HepG2 (cell line): ENCODE measurements around the gene TNK1. TPM values are rescaled to one million over a fixed set of nuclear protein-coding genes. Genes with fewer than 3 reads are reported as not detected.
A peak's percentile ranks its signal among the peaks of the same experiment; 100 is the strongest.

Experiments used
- BRCA1 ChIP-seq: sonication (generic); formaldehyde crosslinking; IDR thresholded peaks from 2 replicates; pipeline ENCODE4 v1.4.0; 2020; ENCODE audit warnings: missing genetic modification reagents
- ELF3 ChIP-seq: IDR thresholded peaks from 2 replicates; pipeline ENCODE4 v1.6.1; 2016; ENCODE audit warnings: missing genetic modification reagents, missing compliant biosample characterization
- ESRRA ChIP-seq: sonication (generic); formaldehyde crosslinking; IDR thresholded peaks from 2 replicates; pipeline ENCODE4 v1.5.1; 2020; ENCODE audit warnings: mild to moderate bottlenecking, low read depth, missing genetic modification reagents
- FOXO1 ChIP-seq: sonication (generic); formaldehyde crosslinking; IDR thresholded peaks from 2 replicates; pipeline ENCODE4 v1.4.0; 2020; ENCODE audit warnings: missing genetic modification reagents
- PHF20 ChIP-seq: sonication (generic); formaldehyde crosslinking; IDR thresholded peaks from 2 replicates; pipeline ENCODE4 v1.5.0; 2020; ENCODE audit warnings: mild to moderate bottlenecking, missing genetic modification reagents
- PLRG1 ChIP-seq: fragments of 450-650 bp; conservative IDR thresholded peaks from 2 replicates; pipeline ENCODE4 v1.6.1; 2016
- REPIN1 ChIP-seq: sonication (generic); formaldehyde crosslinking; IDR thresholded peaks from 2 replicates; pipeline ENCODE4 v1.8.0; 2022; ENCODE audit warnings: missing genetic modification reagents, low read depth, mild to moderate bottlenecking, borderline replicate concordance
- SNAI1 ChIP-seq: sonication (generic); formaldehyde crosslinking; IDR thresholded peaks from 2 replicates; pipeline ENCODE4 v1.5.0; 2020; ENCODE audit warnings: mild to moderate bottlenecking, missing genetic modification reagents, borderline replicate concordance
- SP2 ChIP-seq: sonication (generic); formaldehyde crosslinking; IDR thresholded peaks from 2 replicates; pipeline ENCODE4 v1.5.1; 2020; ENCODE audit warnings: mild to moderate bottlenecking, missing genetic modification reagents
- XRCC5 ChIP-seq: fragments of 200-400 bp; formaldehyde crosslinking; optimal IDR thresholded peaks from 2 replicates; pipeline ENCODE3; 2017; ENCODE audit warnings: mild to moderate bottlenecking, low read length
- YEATS2 ChIP-seq: sonication (generic); formaldehyde crosslinking; IDR thresholded peaks from 2 replicates; pipeline ENCODE4 v1.4.0; 2020; ENCODE audit warnings: missing genetic modification reagents, borderline replicate concordance
- ZNF703 ChIP-seq: sonication (generic); formaldehyde crosslinking; IDR thresholded peaks from 2 replicates; pipeline ENCODE4 v1.5.1; 2020; ENCODE audit warnings: missing genetic modification reagents, mild to moderate bottlenecking, moderate library complexity, borderline replicate concordance
- ZNF709 ChIP-seq: sonication (generic); formaldehyde crosslinking; IDR thresholded peaks from 2 replicates; pipeline ENCODE4 v1.5.0; 2020; ENCODE audit warnings: mild to moderate bottlenecking, missing genetic modification reagents
- polyA plus RNA-seq, 8 experiments: library from polyadenylated mRNA; depleted of rRNA in 3 of 8; stranded (reverse) in 7 of 8; unstranded in 1 of 8; fragments of >200 nt; fragmentation: Illumina TruSeq in 4 of 8; extraction: Trizol in 4 of 8; gene quantifications; 2 replicates each; pipeline versions ENCODE4 v1.2.1 to v1.2.3, GENCODE V29; 2011 to 2016; ENCODE audit warnings: low read depth in 4 of 8, missing spikeins in 1 of 8, mixed read lengths in 1 of 8; ENCODE audit not compliant: insufficient read depth in 1 of 8
- total RNA-seq, 5 experiments: library from RNA; depleted of rRNA; stranded (reverse); fragments of >200 nt; fragmentation: Illumina TruSeq; extraction: Trizol; gene quantifications; 2 replicates each; pipeline ENCODE4 v1.2.3, GENCODE V29; 2016; ENCODE audit warnings: low read depth in 1 of 5
- TF ChIP-seq, protein P1 (sequence below): fragments of 450-650 bp; IDR thresholded peaks from 2 replicates; pipeline ENCODE4 v1.6.1; 2017; ENCODE audit warnings: mild to moderate bottlenecking
- TF ChIP-seq, protein P2 (sequence below): sonication (generic); formaldehyde crosslinking; IDR thresholded peaks from 2 replicates; pipeline ENCODE4 v1.9.0; 2022; ENCODE audit warnings: low read depth, missing genetic modification reagents
- TF ChIP-seq, protein P3 (sequence below): IDR thresholded peaks from 2 replicates; pipeline ENCODE4 v1.6.1; 2012; ENCODE audit warnings: inconsistent platforms

Gene TNK1
- total and polyA plus RNA-seq, 2 of the 13 experiments (the other 11 are each of a cell fraction or from before 2014, with no cell fraction given): 2.0 to 3.5 TPM

DNA sequence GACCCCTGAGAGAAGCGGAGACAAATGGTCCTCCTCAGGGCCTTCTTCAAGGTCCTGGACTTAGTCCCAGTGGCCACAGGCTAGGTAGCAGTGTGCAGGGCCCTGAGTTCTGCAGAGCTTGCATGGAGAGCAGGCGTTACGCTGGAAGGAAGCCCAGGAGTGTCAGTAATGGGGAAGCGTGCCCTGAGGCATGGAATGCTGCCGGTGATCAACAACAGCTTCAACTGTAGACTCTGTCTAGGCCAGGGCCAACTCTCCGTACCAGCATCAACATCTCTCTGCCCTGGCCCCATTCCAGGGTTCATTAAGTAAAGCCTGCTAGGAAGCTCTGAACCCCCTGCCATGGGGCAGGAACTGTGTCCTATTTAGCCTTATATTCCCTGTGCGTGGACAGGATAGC lies 568 bp upstream of the TNK1 start (continued):
- TF ChIP-seq FOXO1 (no peak), BRCA1 (CRISPR knock-in tag) (no peak), ZNF703 (no peak), PLRG1 (no peak), ESRRA (CRISPR knock-in tag) (no peak), ELF3 (CRISPR knock-in tag) (no peak), ZNF709 (CRISPR knock-in tag) (no peak), XRCC5 (no peak), YEATS2 (CRISPR knock-in tag) (no peak), PHF20 (no peak), REPIN1 (CRISPR knock-in tag) (no peak), SP2 (CRISPR knock-in tag) (no peak), SNAI1 (CRISPR knock-in tag) (no peak)
- TF ChIP-seq, protein P1, sequence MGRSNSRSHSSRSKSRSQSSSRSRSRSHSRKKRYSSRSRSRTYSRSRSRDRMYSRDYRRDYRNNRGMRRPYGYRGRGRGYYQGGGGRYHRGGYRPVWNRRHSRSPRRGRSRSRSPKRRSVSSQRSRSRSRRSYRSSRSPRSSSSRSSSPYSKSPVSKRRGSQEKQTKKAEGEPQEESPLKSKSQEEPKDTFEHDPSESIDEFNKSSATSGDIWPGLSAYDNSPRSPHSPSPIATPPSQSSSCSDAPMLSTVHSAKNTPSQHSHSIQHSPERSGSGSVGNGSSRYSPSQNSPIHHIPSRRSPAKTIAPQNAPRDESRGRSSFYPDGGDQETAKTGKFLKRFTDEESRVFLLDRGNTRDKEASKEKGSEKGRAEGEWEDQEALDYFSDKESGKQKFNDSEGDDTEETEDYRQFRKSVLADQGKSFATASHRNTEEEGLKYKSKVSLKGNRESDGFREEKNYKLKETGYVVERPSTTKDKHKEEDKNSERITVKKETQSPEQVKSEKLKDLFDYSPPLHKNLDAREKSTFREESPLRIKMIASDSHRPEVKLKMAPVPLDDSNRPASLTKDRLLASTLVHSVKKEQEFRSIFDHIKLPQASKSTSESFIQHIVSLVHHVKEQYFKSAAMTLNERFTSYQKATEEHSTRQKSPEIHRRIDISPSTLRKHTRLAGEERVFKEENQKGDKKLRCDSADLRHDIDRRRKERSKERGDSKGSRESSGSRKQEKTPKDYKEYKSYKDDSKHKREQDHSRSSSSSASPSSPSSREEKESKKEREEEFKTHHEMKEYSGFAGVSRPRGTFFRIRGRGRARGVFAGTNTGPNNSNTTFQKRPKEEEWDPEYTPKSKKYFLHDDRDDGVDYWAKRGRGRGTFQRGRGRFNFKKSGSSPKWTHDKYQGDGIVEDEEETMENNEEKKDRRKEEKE: no peak
- TF ChIP-seq, protein P2, sequence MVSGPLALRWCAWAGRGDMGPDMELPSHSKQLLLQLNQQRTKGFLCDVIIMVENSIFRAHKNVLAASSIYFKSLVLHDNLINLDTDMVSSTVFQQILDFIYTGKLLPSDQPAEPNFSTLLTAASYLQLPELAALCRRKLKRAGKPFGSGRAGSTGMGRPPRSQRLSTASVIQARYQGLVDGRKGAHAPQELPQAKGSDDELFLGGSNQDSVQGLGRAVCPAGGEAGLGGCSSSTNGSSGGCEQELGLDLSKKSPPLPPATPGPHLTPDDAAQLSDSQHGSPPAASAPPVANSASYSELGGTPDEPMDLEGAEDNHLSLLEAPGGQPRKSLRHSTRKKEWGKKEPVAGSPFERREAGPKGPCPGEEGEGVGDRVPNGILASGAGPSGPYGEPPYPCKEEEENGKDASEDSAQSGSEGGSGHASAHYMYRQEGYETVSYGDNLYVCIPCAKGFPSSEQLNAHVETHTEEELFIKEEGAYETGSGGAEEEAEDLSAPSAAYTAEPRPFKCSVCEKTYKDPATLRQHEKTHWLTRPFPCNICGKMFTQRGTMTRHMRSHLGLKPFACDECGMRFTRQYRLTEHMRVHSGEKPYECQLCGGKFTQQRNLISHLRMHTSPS (CRISPR knock-in tag): no peak
- TF ChIP-seq, protein P3, sequence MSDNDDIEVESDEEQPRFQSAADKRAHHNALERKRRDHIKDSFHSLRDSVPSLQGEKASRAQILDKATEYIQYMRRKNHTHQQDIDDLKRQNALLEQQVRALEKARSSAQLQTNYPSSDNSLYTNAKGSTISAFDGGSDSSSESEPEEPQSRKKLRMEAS: peak; percentile 54
